Thoracic aorta (tissue), 2 donors: ENCODE data around the gene IFT81. TPM values are rescaled to one million over a fixed set of nuclear protein-coding genes. Genes with fewer than 3 reads are reported as not detected.
"Not testable (repeated sequence)": the region's sequence is repeated elsewhere in the genome, so short reads cannot be mapped to it uniquely, and the experiment has no call there.

ENCODE experiments used
- ATAC-seq: fragments of 150-250 bp; one replicate; pipeline ENCODE4 v1.8.0; 2017; ENCODE audit warnings: low read depth; ENCODE audit not compliant: insufficient number of reproducible peaks, low FRiP score
- DNase-seq: peaks from one replicate; pipeline ENCODE4 v3.0.0-alpha.2; 2020; ENCODE audit warnings: low spot score
- H3K27ac ChIP-seq, 2 donors: fragments of 200-600 bp; sonication (generic); 1 replicate in 1 of 2; 2 replicates in 1 of 2; pipeline ENCODE4 v1.5.1; 2016; ENCODE audit warnings: mild to moderate bottlenecking in 2 of 2, moderate library complexity in 2 of 2
- H3K27me3 ChIP-seq: fragments of 200-600 bp; sonication (generic); replicated peaks from 2 replicates; pipeline ENCODE4 v1.6.0; 2016; ENCODE audit warnings: mild to moderate bottlenecking; ENCODE audit not compliant: insufficient read depth
- H3K36me3 ChIP-seq: fragments of 200-600 bp; sonication (generic); one replicate; pipeline ENCODE4 v1.5.1; 2016
- H3K4me1 ChIP-seq, 2 donors: fragments of 200-600 bp; sonication (generic); 1 replicate in 1 of 2; 2 replicates in 1 of 2; pipeline versions ENCODE4 v1.5.1 to v1.6.0; 2016; ENCODE audit warnings: low read depth in 2 of 2, mild to moderate bottlenecking in 1 of 2; ENCODE audit not compliant: control insufficient read depth in 1 of 2
- H3K4me3 ChIP-seq: fragments of 200-600 bp; sonication (generic); 2 replicates; pipeline ENCODE4 v1.5.1; 2016; ENCODE audit warnings: mild to moderate bottlenecking
- H3K9me3 ChIP-seq: fragments of 200-600 bp; sonication (generic); 2 replicates; pipeline ENCODE4 v1.5.1; 2016
- total RNA-seq, 2 donors: library from RNA; depleted of rRNA; stranded (reverse); fragments of >200 nt; gene quantifications; one replicate each; pipeline versions ENCODE4 v1.1.0 to v1.2.3, GENCODE V29; 2016
- TF ChIP-seq, protein P1 (sequence below): fragments of 200-600 bp; sonication (generic); IDR thresholded peaks from one replicate; pipeline ENCODE4 v1.5.1; 2019; ENCODE audit warnings: antibody characterized with exemption

IFT81 gene
- total RNA-seq, 2 donors from 2014 or later: 9.3 to 17.4 TPM

GRCh38 chr12:110200124-110200417 lies 75.9 kb downstream of the IFT81 start:
- Histone ChIP-seq H3K27ac (no peak overlapping the region), H3K27me3 (no peaks in the 10 kb centered on the region), H3K36me3 (peaks cover 8% of the 10 kb centered on the region), H3K4me3 (no peak overlapping the region), H3K4me1 (no peaks in the 10 kb centered on the region), H3K9me3 (no peaks in the 10 kb centered on the region)
- no peak for ATAC-seq
- no peak for DNase-seq
- TF ChIP-seq, protein P1, sequence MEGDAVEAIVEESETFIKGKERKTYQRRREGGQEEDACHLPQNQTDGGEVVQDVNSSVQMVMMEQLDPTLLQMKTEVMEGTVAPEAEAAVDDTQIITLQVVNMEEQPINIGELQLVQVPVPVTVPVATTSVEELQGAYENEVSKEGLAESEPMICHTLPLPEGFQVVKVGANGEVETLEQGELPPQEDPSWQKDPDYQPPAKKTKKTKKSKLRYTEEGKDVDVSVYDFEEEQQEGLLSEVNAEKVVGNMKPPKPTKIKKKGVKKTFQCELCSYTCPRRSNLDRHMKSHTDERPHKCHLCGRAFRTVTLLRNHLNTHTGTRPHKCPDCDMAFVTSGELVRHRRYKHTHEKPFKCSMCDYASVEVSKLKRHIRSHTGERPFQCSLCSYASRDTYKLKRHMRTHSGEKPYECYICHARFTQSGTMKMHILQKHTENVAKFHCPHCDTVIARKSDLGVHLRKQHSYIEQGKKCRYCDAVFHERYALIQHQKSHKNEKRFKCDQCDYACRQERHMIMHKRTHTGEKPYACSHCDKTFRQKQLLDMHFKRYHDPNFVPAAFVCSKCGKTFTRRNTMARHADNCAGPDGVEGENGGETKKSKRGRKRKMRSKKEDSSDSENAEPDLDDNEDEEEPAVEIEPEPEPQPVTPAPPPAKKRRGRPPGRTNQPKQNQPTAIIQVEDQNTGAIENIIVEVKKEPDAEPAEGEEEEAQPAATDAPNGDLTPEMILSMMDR: no peak

- Histone ChIP-seq H3K4me1 (no peaks in the 10 kb centered on the region), H3K4me3 (no peak overlapping the region), H3K27me3 (no peaks in the 10 kb centered on the region), H3K36me3 (peaks cover 8% of the 10 kb centered on the region), H3K9me3 (no peaks in the 10 kb centered on the region), H3K27ac (no peak overlapping the region)
- DNase-seq (no peak), ATAC-seq (no peak)
- TF ChIP-seq, protein P1: no peak
Measured at GRCh38 chr12:110201995-110202394, 77.8 kb downstream of the IFT81 start.

DNA sequence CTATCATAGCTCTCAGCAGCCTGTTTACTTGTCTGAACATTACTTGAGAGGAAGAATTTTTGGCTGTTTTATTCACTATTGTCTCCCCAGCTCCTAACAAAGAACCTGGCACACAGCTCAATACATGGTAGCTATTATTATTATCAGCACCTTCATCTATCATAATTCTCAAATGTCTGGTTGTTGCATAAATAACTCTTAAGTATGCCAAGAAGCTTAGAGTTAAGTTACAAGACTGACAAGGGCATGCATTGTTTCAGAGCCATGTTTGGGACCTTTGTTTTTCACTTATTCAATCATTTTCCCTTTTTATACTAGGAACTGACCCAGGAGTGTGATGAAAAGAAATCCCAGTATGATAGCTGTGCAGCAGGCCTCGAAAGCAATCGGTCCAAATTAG lies 79.4 kb downstream of the IFT81 start:
- Histone ChIP-seq H3K4me3 (no peak overlapping the region), H3K9me3 (no peaks in the 10 kb centered on the region), H3K27me3 (no peaks in the 10 kb centered on the region), H3K36me3 (peaks cover 8% of the 10 kb centered on the region), H3K27ac (no peak overlapping the region), H3K4me1 (no peaks in the 10 kb centered on the region)
- TF ChIP-seq, protein P1: no peak
- ATAC-seq (no peak), DNase-seq (no peak)

DNA sequence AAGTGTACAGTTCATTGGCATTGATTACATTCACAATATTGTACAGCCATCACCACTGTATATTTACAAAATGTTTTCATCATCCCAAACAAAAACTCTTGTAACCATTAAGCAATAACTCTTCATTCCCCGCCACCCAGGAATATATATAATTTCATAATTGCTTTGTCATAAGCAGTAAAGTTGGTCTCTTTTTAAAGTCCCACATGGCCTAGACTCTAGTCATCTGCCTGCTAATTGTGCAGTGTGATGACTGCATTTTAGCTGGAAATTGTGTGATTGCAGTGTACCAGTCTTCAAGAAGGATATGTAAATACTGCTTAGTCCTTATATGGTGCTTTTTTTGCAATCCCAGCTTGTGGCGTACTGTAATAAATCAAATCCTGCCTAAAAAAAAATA lies 81.8 kb downstream of the IFT81 start:
- H3K27me3 ChIP-seq: no peaks in the 10 kb centered on the region
- no peak for ATAC-seq
- H3K27ac ChIP-seq: no peak overlapping the region
- H3K4me3 ChIP-seq: no peak overlapping the region
- DNase-seq: no peak
- H3K9me3 ChIP-seq: no peaks in the 10 kb centered on the region
- peaks cover 8% of the 10 kb centered on the region for H3K36me3 ChIP-seq
- H3K4me1 ChIP-seq: no peaks in the 10 kb centered on the region
- TF ChIP-seq, protein P1: no peak

DNA sequence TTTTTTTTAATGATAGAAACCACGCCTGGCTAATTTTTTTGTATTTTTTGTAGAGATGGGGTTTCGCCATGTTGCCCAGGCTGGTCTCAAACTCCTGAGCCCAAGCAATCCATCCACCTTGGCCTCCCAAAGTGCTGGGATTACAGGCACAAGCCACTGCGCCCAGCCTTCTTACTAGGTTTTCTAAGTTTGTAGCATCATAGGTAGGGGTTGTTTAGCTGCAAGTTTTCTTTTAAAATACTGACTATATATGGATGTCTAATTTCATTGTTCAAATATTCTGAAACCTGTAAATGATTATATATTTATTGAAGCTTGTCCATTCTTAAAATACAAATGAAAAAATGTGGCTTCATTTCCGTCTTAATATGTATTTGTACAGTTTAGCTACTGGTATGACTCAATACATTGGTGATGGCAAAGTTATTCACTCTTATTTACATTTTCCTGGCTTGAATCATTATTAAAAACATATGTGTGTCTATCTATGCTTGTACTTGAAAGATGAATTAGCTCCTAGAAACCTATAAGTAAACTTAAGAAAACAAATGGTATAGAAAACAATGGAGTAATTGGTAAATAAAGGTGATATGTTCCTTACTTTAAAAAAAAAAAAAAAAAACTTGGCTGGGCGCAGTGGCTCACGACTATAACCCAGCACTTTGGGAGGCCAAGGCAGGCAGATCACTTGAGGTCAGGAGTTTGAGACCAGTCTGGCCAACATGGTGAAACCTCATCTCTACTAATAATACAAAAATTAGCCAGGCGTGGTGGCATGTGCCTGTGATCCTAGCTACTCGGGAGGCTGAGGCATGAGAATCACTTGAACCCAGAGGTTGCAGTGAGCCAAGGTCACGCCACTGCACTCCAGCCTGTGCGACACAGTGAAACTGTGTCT lies 87.7 kb downstream of the IFT81 start:
- H3K36me3 ChIP-seq, H3K27me3 ChIP-seq, DNase-seq, ATAC-seq, H3K9me3 ChIP-seq, H3K27ac ChIP-seq, H3K4me3 ChIP-seq, H3K4me1 ChIP-seq: not testable (repeated sequence)
